ENCODE measurements around the gene SNIP1. TPM values are rescaled to one million over a fixed set of nuclear protein-coding genes. Genes with fewer than 3 reads are reported as not detected.

SNIP1 gene
- total RNA-seq, 1 experiment from 2014 or later: 15.1 TPM

GRCh38 chr1:37559080-37559479, 5.0 kb upstream of the SNIP1 start:
- Histone ChIP-seq H4K91ac (ENCODE audit: insufficient read length, low read depth, low read length) (no peak overlapping the region), H2AK5ac (ENCODE audit: insufficient read length, low read length) (no peak overlapping the region), H2BK120ac (ENCODE audit: low read depth, low read length, poor library complexity, severe bottlenecking) (no peak overlapping the region), H3K4me1 (ENCODE audit: insufficient read depth, low read length) (no peaks in the 10 kb centered on the region), H2BK15ac (ENCODE audit: low read depth, low read length) (no peak overlapping the region), H3K9me3 (ENCODE audit: control insufficient read depth, low read depth, low read length) (no peaks in the 10 kb centered on the region), H3K27ac (ENCODE audit: insufficient read length, low read depth, low read length) (no peak overlapping the region), H3K23me2 (ENCODE audit: insufficient read length, low read depth, low read length, poor library complexity, severe bottlenecking) (peaks cover 5% of the 10 kb centered on the region), H3K79me2 (ENCODE audit: insufficient read depth, low read length) (no peaks in the 10 kb centered on the region), H3K18ac (ENCODE audit: insufficient read length, low read depth, low read length) (no peak overlapping the region), H3T11ph (ENCODE audit: low read length) (no peak overlapping the region), H4K8ac (replicated peaks; ENCODE audit: insufficient read length, low read depth, low read length) (no peak overlapping the region), H3K79me1 (ENCODE audit: insufficient read depth, low read depth, low read length, poor library complexity, severe bottlenecking) (no peaks in the 10 kb centered on the region), H2AFZ (ENCODE audit: low read length) (no peak overlapping the region), H3K4ac (ENCODE audit: low read depth, low read length) (no peak overlapping the region), H3K56ac (ENCODE audit: insufficient read length, low read depth, low read length) (no peak overlapping the region), H2BK12ac (ENCODE audit: insufficient read length, low read depth, low read length) (no peak overlapping the region), H2BK5ac (ENCODE audit: insufficient read length, low read length) (no peak overlapping the region), H3K23ac (ENCODE audit: insufficient read length, low read depth, low read length) (no peak overlapping the region), H3K9ac (ENCODE audit: extremely low read depth, insufficient read length, low read length) (no peak overlapping the region), H4K20me1 (ENCODE audit: control insufficient read depth, insufficient read depth, insufficient read length) (no peaks in the 10 kb centered on the region), H2BK20ac (ENCODE audit: low read depth, low read length, poor library complexity, severe bottlenecking) (no peak overlapping the region), H3K4me2 (ENCODE audit: insufficient read depth, insufficient read length, low read length) (no peak overlapping the region), H3K14ac (ENCODE audit: insufficient read depth, low read length) (no peak overlapping the region), H4K5ac (ENCODE audit: insufficient read length, low read depth, low read length) (no peak overlapping the region), H3K27me3 (ENCODE audit: insufficient read depth, low read length) (no peaks in the 10 kb centered on the region)
- Mint-ChIP-seq H3K9me3 (peaks cover 5% of the 10 kb centered on the region in 2 experiments; a peak in 3 of 5 replicates), H3K27ac (no peak overlapping the region), H3K36me3 (ENCODE audit: insufficient read depth in 1 of 3, low read depth in 3 of 3) (peaks cover 4 to 11% (median 4%) of the 10 kb centered on the region in 3 experiments; a peak in 5 of 7 replicates), H3K27me3 (ENCODE audit: low read depth) (peaks cover 3% of the 10 kb centered on the region), H3K4me3 (no peak overlapping the region), H3K4me1 (peaks cover 17 to 20% of the 10 kb centered on the region in 2 experiments)
- TF ChIP-seq, protein P1, sequence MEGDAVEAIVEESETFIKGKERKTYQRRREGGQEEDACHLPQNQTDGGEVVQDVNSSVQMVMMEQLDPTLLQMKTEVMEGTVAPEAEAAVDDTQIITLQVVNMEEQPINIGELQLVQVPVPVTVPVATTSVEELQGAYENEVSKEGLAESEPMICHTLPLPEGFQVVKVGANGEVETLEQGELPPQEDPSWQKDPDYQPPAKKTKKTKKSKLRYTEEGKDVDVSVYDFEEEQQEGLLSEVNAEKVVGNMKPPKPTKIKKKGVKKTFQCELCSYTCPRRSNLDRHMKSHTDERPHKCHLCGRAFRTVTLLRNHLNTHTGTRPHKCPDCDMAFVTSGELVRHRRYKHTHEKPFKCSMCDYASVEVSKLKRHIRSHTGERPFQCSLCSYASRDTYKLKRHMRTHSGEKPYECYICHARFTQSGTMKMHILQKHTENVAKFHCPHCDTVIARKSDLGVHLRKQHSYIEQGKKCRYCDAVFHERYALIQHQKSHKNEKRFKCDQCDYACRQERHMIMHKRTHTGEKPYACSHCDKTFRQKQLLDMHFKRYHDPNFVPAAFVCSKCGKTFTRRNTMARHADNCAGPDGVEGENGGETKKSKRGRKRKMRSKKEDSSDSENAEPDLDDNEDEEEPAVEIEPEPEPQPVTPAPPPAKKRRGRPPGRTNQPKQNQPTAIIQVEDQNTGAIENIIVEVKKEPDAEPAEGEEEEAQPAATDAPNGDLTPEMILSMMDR (conservative IDR thresholded peaks at IDR 0.05): no peak
- no peak for DNase-seq
- WGBS (ENCODE audit: extremely low coverage, insufficient read length, low lambda C conversion rate): no CpG with 5 or more reads among the region's 7 CpGs

All from H9 (cell line).